GM21515 (cell line): ENCODE data around the gene YAE1.
"Not testable (repeated sequence)": the region's sequence is repeated elsewhere in the genome, so short reads cannot be mapped to it uniquely, and the experiment has no call there.

Experiments
- ATAC-seq: cut with Tn5 transposase; IDR thresholded peaks from one replicate; pipeline ENCODE4 v1.9.1; 2021; ENCODE audit not compliant: unreplicated experiment

Gene YAE1

DNA sequence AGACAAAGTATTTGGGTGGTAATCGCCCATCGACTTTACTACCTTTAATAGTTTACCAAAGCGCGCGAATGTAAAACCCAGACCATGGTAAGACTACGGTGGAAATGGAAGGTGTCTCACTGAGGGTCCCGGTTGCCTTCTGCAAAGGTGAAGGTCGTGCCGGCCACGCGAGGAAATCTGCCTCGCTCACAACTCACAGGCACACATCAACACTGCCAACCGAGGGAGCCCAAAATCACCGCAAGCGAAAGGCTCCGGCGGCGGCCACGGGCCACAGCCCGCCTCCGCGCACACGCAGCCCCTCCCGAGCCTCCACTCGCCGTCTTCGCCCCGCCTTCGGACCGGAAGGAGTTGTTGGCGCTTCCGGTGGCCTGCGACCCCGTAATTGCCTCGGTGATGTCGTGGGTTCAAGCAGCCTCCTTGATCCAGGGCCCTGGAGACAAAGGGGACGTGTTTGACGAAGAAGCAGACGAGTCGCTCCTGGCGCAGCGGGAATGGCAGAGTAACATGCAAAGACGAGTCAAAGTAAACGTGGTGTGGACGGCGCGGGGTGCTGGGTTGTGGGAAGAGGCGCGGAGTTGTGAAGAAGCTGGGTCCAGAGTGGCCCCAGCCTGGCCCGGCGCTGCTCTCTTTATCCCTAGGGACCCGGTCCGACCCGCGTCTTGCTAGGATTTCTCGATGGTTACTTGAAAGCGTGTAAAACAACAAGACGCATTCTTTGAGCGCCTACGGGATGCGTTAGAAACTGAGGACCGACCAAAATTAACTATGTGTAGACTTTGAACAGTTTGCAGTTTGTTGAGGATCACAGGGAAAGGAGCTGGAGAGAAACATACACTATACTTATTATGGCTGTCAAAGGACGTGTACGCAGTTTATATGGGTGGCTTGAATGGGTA is at the start of gene YAE1:
Gene YAE1 (plus strand): TSS at position 382 of the 899 bp plus-strand sequence. CDS start 15 bp downstream, at position 397.
- peak; percentile 99 for ATAC-seq

DNA sequence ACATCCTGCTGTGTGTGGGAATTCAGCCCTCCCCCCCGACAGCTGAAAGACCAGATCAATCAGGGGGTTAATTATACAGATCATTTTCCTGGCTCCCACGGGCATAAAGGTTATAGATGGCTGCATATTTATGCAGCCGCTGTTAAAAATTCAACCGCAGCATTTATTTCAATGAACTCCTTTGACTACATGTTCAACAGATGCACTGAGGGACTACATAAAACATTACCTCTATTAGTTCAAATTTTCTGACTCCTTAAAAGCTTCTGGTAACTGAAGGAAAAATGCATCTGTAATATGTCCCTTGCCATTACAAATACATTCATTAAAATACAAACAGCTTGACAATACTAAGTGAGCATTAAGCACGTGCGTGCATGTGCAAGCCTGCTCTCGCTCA is 49.7 kb upstream of the YAE1 start:
- ATAC-seq, result no peak

DNA sequence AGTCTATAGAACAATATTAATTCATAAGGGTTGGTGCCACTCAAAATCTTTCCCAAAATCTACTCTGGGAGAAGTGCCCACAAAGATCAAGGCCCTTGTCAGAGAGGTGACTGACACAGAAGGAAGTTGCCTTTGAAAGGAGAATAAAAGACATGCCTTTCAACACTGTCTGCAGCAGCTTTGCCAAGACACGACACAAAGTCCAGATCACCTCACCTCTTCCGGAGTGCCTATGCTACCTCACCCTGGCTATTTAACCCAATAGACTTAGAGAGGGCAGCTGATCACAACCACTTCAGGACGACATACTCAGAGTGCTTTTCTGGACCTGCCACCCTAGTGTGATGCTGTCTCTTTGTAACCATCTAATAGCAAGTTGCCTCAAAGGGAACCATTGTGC is 49.0 kb upstream of the YAE1 start:
- ATAC-seq, result no peak

DNA sequence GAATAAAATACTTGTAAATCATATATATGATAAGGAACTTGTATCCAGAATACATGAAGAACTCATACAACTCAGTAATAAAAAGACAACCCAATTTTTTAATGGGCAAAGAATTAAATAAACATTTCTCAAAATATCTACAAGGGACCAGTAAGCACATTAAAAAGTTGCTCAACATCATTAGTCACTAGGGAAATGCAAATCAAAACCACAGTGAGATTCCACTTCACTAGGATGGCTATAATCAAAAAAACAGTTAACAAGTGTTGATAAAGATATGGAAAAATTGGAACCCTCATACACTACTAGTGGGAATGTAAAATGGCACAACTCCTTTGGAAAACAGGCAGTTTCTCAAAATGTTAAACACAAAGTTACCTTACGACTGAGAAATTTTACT is 40.3 kb upstream of the YAE1 start:
- ATAC-seq, result no peak

- ATAC-seq, result no peak
These were observed 39.5 kb upstream of the YAE1 start for GRCh38 chr7:39526666-39527065.

DNA sequence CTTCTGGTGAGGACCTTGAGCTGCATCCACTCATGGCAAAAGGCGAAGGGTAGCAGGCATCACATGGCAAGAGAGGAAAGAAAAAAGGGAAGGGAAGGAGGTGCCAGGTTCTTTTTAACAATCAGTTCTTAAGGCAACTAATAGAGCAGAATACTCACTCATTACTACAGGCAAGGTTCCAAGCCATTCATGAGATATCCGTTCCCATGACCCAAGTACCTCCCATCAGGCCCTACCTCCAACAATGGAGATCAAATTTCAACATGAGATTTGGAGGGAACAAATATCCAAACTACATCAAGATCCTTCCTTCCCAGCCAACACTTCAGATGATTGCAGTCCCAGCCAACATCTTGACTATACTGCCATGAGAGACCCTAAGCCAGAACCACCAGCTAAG is 38.9 kb upstream of the YAE1 start:
- no peak for ATAC-seq

GRCh38 chr7:39527951-39528350 is 38.3 kb upstream of the YAE1 start:
- ATAC-seq, result no peak

GRCh38 chr7:39528849-39529248 is 37.4 kb upstream of the YAE1 start:
- no peak for ATAC-seq

- ATAC-seq, result no peak
These were observed 36.6 kb upstream of the YAE1 start for GRCh38 chr7:39529582-39529981.

- no peak for ATAC-seq
These were observed 35.2 kb upstream of the YAE1 start for GRCh38 chr7:39530971-39531370.

DNA sequence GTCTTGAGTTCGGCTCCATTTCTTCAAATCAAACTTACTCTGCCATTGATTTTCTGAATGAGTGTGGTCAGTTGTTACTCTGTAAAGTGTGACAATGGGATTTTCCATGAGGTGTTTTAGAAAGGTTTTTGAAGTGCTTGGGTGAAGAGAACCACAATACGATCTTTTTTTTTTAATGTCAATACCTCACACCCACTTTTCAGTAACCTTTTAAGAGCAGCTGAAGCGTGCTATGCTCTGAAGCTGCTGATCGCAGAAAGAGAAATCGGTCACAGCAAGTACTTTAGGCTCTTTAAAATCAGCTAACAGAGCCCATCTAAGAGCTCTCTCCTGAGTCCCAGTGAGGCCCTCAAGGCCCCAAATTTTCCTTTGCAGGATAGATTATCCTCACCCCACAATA is 34.4 kb upstream of the YAE1 start:
- ATAC-seq, result no peak

GRCh38 chr7:39532832-39533231 is 33.4 kb upstream of the YAE1 start:
- no peak for ATAC-seq

DNA sequence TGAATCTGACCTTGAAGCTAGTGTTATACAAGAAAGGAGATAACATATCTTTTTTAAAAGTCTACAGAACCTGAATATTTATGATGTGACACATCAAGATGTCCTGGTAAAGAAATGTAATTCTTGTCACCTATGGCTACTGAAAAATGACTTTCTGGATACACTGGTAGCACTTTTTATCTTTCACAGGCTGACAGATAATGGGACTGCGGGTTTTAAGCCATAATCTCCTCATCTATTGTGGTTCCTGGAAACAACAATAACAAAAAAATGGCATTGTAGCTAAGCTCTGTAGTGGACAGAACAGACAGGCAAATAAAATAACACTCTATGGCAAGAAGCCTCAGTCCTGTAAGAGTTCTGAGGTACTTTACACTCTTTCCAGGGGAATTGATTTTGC is 31.6 kb upstream of the YAE1 start:
- no peak for ATAC-seq

GRCh38 chr7:39535064-39535463 is 31.1 kb upstream of the YAE1 start:
- ATAC-seq, result no peak

DNA sequence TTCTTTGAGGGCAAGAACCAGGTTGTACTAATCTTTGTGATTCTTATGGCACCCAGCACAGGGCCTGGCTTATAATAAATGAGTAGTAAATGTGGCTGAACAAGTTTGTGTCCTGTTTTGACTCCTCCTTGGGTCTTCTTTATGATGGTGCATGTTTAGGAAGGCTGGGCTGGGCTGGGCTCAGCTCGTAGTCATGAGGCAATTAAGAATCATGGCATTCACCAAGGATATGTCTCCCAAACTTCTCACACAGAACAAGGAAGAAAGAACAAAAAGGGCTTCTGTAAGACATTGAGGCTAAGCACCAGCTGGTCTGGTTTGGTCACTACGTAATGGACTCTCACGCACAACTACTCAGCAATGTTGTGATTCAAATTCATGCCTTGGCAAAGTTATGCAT is 30.5 kb upstream of the YAE1 start:
- no peak for ATAC-seq

DNA sequence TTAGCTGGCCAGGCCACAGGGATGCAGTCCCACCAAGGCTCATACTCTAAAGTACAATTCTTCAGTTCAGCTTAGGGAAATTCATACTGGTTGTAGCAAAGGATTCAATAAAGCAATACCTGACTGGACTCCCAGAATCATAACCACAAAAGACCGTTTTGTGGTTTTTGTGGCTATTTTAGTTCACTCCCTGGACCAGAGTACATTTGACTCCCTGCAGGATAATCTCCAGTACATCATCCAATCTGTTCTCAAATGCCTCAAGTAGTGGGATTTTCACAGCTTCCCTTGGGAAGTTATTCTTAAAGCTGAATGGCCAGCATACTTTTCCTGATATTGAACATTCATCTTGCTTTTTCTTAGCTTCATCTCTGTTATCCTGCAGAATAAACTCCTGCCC is 29.3 kb upstream of the YAE1 start:
- no peak for ATAC-seq

DNA sequence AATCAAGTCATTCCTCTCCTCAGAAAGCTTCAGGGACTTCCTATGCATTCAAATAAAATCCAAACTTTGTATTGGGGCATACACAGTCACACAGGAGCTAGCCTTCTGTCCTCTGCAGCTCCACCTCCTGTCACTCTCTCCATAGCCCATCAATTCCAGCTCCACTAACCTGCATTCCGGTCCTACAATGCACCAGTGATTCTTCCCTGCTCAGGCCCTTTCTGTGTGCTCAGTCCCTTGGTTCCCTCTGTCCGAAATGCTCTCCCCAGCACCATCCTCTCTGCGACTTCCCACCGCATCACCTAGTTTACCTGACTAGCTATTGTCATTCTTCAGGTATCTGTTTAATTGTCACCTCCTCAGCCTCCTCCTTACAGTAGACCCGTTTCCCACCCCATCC is 26.4 kb upstream of the YAE1 start:
- no peak for ATAC-seq

- ATAC-seq, result no peak
These were observed 25.9 kb upstream of the YAE1 start for GRCh38 chr7:39540320-39540719.

GRCh38 chr7:39541511-39541910 is 24.7 kb upstream of the YAE1 start:
- no peak for ATAC-seq

DNA sequence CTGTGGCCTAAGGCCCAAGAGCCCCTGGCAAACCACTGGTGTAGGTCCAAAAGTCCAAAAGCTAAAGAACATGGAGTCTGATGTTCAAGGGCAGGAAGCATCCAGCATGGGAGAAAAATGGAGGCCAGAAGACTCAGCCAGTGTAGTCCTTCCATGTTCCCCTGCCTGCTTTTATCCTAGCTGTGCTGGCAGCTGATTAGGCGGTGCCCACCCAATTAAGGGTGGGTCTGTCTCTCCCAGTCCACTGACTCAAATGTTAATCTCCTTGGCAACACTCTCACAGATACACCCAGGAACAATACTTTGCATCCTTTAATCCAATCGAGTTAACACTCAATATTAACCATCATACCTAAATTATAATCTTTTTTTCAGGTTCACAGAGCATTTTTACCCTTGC is 21.4 kb upstream of the YAE1 start:
- ATAC-seq, result not testable (repeated sequence)

- no peak for ATAC-seq
These were observed 18.9 kb upstream of the YAE1 start for GRCh38 chr7:39547336-39547735.

- ATAC-seq, result no peak
These were observed 15.8 kb upstream of the YAE1 start for GRCh38 chr7:39550411-39550810.

DNA sequence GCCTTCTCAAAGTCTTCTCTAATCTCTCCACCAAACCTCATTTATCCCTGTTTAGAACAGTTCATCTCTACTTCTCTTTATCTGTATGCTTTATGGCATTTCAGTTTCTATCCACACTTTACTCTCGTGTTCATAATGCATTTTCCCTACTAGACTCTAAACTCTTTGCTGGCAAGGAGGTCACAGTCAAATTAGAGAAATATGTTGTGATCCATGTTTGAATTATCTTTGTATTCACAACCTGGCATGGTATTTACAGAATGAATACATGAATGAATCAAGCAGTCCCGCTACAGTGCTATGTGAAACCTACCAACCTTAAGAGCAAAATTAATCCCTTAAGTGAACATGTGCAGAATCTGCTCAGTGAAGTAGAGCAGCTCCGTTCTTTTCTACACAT is 12.8 kb upstream of the YAE1 start:
- ATAC-seq, result no peak
